HG03342 (cell line): ENCODE data around the gene GALNT18.

ENCODE experiments used
- ATAC-seq: cut with Tn5 transposase; IDR thresholded peaks from one replicate; pipeline ENCODE4 v1.9.1; 2021; ENCODE audit warnings: mild to moderate bottlenecking, moderate library complexity; ENCODE audit not compliant: unreplicated experiment

Gene GALNT18

GRCh38 chr11:11534981-11535380, 86.8 kb downstream of the GALNT18 start:
- no peak for ATAC-seq

DNA sequence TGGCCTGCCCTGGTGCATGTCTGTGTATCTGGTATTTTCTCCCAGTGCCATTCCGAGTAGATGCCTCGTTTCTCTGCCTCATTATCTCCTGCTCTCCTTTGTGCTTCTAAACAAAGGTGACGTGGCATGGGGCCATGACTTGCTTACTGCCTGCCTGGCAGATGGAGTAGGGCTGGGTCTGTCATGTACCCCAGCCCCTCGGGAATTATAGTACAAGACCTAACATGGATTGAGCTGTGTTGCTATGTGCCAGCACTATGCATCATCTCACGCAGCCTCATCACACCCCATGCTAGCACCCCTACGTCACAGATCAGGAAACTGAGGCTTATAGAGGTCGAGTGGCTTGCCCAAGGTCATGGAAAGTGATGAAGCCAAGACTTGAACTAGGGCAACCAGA, 88.1 kb downstream of the GALNT18 start:
- ATAC-seq: no peak

GRCh38 chr11:11533057-11533456, 88.7 kb downstream of the GALNT18 start:
- no peak for ATAC-seq

DNA sequence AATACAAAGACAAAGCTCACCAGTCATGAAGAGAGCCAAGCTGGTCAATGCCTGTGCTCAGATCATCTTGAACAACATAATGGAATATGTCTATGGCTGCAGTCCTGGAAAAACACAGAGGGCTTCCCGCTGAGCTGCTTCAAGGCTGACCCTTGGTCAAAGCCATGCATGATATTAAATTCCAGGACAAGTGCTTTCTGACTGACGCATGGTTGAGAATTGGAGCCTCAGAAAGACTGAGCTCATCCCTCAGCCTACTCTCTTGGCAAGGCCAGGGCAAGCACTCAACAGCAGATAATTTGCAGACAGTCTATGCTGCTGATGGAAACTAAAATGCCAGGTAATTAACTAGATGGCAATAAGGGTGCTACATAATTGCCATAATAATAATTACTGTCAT, 89.2 kb downstream of the GALNT18 start:
- ATAC-seq: no peak

- ATAC-seq: no peak
These were observed 90.5 kb downstream of the GALNT18 start for GRCh38 chr11:11531131-11531908.

GRCh38 chr11:11528986-11529385, 92.8 kb downstream of the GALNT18 start:
- ATAC-seq: no peak

DNA sequence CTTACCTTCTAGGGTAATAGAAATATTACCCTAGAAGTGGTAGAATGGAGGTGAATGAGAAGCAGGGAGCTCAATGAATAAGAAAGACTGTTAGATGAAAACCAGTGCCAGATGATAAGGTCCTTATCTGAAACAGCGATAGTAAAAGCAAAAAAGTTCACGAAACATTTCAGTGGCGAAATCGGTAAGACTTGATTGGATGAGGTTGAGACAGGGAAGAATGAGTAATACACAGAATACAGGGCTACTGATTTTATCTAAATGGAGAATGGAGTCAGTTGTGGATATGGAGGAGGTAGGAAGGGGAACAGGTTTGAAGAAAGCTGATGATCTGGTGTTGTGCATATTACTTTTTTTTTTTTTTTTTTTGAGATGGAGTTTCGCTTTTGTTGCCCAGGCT, 96.5 kb downstream of the GALNT18 start:
- ATAC-seq: no peak

- ATAC-seq: no peak
These were observed 97.3 kb downstream of the GALNT18 start for GRCh38 chr11:11524436-11525061.

DNA sequence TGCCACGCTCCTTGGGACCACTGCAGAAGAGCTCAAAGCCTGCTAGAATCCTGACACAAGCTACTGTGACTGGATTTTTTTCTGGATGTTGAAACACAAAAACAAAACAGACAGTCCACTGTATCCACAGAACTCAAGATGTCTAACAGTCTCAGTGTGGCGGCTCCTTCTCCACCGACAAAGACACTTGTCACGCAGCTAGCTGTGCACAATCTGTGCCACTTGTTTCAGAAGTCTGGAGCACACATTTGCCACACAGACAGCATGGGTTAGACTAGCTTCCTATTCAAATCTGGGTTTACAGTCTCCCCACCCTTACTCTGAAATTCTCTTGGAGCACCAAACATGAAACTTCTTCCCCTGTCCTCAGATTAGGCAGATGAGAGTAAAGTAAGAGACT, 99.2 kb downstream of the GALNT18 start:
- no peak for ATAC-seq

DNA sequence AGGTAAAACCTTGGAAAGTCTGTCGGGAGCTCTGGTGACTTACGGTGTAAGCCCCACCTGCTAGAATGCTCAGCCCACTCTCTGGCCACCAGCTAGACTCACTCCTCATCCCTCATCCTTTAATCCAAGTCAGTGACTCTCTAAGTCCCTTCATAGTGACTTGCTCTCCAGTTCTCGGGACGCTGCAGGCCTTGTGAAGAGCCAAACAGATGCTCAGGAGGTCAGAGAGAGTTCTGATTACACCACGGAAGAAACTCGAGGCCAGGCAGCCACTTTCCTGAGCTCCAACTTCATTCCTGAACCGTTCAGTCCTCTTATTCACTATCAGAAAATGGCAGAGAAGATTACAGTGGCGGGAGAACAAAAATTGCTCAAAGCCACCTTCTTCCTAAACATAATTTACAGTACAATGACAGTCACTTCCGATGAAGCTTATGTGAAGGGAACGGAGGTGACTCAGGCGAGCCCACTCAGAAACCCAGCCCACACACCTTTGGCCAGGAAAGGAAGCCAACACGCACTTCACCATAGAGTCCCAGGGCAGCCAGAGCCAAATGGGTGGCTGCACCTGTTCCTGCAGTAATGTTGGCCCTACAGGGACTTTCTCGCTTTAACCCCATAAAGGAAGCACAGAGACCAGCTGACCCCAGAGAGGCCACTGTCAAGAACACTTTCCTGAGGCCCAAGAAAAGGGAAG, 100.4 kb downstream of the GALNT18 start:
- no peak for ATAC-seq

- no peak for ATAC-seq
These were observed 101.4 kb downstream of the GALNT18 start for GRCh38 chr11:11520231-11521015.

DNA sequence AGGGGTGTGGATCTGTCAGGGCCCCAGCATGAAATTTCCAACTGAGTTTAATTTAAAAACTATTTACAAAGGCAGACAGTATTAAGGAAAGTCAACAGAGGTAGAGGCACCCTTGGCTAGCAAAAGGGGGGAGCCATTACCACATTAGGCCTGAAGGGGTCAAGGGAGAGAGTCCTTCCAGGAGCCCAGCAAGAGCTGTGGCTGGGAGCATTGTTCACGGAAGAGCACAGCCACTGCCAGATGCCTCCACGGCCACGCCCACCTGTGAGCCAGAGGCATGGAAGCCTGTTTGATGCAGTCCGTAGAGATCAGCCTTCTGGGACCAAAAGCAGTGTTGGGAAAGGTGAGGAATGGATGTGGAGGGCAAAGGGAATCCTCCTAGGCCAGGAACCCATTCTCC, 102.6 kb downstream of the GALNT18 start:
- no peak for ATAC-seq

- ATAC-seq: no peak
These were observed 107.6 kb downstream of the GALNT18 start for GRCh38 chr11:11514246-11514645.

DNA sequence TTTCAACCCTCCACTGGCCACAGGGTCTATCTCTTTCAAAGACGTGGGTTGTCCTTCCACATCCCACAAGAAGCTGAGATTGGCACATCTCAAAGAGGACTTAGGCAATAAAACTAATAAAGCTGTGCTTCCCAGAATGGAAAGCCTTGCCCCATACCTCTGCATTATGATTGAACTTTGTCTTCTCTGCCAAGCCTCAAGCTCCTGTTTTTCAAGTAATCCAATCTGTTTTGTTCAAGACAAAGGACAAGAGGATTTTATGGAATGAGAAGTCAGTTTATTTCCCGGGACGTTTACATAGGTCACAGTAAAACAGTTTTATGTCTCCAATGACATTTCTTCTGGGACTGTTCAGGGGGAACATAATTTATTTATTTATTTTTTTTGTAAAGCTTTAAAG, 108.4 kb downstream of the GALNT18 start:
- no peak for ATAC-seq

- no peak for ATAC-seq
These were observed 108.9 kb downstream of the GALNT18 start for GRCh38 chr11:11512929-11513328.

- no peak for ATAC-seq
These were observed 109.3 kb downstream of the GALNT18 start for GRCh38 chr11:11512502-11512901.

DNA sequence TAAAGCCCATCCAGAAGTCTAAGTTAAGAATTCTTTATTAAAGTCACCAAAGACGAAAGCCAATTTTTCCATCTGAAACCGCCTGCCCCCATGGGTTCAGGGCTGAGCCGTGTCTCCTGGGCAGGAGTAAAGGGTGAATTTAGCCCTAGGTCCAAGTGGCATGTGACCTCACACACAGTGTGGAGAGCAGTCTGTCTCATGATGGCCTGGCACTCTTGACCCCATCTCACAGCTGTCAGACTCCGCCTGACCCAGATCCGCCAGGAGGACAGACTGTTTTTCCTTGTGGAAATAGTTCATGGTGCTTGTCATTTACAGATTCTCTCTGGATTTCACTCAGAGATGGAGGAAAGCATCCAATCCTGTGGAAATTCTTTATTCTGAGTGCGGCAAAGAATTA, 109.7 kb downstream of the GALNT18 start:
- no peak for ATAC-seq

DNA sequence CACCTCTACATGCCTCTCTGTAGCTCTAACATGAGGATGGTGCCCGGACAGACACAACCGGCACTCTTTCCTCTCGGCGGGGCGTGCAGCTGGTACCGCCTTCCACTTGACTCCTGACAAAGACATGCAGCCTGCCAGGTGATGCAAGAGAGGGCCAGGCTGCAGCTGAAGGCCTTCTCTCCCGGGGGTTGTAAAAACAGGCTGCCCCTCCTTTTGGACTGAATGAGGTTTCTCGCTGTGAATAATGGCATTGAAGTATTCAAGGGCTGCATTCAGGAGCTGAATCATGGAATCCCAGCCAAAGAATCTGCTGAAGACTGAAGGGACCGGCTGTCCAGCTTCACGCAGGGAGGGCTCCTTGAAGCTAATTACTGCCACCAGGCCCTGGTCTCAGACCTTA, 110.9 kb downstream of the GALNT18 start:
- ATAC-seq: no peak

GRCh38 chr11:11505692-11506091, 116.1 kb downstream of the GALNT18 start:
- ATAC-seq: no peak

DNA sequence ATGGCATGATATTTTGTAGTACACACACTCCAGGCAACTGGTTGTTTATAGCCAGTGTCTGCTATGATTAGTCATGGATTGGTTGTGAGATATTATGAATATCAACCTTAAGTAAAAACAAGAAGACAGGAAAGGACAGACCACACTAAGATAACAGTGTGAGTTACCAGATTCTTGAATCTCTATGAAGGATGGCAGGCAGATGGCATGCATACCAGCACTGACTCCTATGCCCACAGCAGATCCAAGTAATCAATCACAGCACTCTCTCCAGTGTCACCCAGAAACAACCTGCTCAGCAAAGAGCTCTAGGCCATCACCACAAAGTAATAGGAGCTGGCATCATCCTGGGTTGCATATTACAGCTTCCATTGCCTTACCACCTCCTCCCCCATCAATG, 116.6 kb downstream of the GALNT18 start:
- ATAC-seq: no peak

DNA sequence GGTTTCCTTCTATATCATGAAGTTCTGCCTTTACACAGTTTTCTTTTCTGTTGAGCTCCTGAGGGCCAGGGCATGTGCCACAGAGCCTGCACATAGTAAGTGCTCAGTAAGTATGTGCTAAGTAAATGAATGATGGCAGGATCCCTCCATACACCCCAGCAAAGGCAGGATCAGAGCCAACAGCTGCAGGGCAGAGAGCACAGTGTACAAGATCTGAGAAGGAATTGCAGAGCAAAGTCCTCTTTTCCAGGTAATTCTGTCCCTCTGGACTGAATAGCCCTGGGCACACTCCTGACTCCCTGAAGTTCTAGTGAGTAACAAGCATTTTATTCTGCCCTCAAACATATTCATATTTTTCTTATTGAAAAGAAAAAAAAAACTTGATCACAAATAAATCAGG, 117.7 kb downstream of the GALNT18 start:
- ATAC-seq: no peak
